Nucleus accumbens (tissue), 56 donors: Measurements from ENCODE around the gene CHTF8.

Experiments
- DNase-seq, 56 donors: peaks; one replicate each; lab custom pipeline; 2025; lab: John Stamatoyannopoulos, UW

Gene CHTF8

DNA sequence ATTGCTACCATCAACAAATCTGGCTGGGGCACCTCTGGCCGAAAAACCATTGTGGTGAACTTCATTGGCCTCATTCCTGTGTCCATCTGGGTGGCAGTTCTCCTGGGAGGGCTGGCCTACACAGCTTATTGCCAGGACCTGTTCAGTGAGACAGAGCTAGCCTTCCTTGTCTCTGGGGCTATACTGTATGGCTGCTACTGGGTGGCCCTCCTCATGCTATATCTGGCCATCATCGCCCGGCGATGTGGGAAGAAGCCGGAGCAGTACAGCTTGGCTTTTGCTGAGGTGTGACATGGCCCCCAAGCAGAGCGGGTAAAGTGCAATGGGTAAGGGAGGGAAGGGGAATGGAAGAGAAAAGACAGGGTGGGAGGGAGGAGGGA is 17.4 kb downstream of the CHTF8 start:
- no peak for DNase-seq

DNA sequence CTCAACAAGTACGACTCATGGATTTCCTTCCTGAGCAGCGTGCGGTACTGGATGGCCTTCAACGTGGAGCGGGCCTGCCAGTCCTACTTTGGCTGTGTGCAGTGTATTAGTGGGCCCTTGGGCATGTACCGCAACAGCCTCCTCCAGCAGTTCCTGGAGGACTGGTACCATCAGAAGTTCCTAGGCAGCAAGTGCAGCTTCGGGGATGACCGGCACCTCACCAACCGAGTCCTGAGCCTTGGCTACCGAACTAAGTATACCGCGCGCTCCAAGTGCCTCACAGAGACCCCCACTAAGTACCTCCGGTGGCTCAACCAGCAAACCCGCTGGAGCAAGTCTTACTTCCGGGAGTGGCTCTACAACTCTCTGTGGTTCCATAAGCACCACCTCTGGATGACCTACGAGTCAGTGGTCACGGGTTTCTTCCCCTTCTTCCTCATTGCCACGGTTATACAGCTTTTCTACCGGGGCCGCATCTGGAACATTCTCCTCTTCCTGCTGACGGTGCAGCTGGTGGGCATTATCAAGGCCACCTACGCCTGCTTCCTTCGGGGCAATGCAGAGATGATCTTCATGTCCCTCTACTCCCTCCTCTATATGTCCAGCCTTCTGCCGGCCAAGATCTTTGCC is 17.9 kb downstream of the CHTF8 start:
- DNase-seq: no peak

DNA sequence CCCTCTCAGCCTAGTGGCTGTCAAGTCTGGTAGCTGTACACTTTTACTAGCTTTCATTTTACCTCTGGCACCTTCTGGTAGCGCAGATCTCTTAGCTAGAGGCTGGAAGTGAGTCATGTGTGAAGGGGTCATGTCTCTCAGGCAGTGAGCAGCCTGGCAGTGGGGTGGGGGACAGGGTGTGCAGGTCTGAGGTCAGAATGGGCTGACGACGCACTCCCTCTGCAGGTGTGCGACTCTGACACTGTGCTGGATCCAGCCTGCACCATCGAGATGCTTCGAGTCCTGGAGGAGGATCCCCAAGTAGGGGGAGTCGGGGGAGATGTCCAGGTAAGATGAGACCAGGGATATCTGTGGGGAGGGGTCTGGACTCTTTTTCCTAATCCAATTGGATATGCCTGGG is 19.2 kb downstream of the CHTF8 start:
- DNase-seq: no peak

DNA sequence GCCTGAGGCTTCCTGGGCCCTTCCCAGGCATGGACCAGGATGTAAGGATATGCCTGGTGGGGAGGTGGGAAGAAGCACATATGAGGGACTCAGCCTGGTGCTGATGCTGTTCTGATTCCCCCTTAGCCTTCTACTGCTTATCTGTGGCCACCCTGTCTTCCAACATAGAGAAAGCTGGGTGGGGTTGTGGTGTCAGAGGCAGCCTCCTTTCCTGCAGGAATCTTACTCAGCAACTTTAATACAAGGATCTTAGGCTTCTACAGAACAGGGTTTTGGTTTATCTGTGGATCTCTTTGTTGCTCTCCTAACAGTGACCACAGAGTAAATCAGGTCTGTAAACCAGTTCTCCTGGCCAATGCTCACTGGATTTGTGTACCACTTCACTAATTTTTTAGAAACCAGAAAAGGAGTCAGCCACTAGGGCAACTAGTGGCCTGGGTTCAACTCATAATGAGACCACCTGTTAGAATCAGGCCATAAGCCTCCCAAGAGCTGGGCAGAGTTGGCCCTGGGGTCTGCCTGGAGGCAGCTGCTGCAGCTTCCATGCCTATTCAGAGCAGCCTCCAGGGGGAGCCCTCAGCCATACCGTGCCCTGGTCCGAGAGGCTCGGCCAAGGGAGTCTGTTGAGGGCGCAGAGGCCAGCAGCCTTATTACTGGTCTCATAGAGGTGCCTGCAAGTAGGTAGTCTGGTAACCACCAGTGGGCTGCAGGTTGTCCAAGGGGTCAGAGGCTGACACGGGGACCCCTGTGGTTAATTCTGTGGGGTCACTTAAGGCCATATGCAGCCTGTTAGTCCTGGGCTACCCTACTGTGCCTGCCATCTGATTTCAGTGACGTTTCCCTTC is 19.9 kb downstream of the CHTF8 start:
- DNase-seq: peak in 4 of 56 donors; percentile 6 to 37 (median 24)

- DNase-seq: no peak
Measured at GRCh38 chr16:69111876-69112230, 20.5 kb downstream of the CHTF8 start.

DNA sequence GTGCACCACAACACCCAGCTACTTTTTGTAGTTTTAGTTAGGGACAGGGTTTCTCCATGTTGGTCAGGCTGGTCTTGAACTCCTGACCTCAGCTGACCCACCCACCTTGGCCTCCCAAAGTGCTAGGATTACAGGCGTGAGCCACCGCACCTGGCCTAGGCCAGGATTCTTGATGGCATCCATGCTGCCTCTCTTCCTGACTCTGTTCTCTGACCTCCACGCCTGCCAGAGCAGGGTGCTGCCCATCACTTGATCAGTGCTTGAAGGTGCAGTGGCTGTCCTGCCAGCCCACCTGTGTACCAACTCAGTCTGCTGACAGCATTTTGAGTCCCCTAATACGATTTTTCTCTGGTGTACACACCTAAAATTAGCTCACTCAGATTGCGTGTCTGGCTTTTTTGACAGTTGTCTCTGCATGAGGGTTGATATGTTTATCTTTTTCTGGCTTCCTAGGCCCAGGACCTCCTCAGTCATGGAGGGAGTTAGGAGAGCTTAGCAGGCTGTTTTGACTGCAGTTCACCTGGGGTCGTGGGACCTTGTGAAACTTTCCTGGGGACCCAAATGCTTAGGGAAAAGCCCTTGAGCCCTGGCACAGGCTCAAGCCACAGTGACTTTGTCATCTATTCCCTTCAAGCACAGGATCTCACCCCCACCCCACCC is 21.0 kb downstream of the CHTF8 start:
- no peak for DNase-seq

- DNase-seq: no peak
Measured at GRCh38 chr16:69110406-69110805, 22.0 kb downstream of the CHTF8 start.

- DNase-seq: no peak
Measured at GRCh38 chr16:69109486-69110270, 22.7 kb downstream of the CHTF8 start.

DNA sequence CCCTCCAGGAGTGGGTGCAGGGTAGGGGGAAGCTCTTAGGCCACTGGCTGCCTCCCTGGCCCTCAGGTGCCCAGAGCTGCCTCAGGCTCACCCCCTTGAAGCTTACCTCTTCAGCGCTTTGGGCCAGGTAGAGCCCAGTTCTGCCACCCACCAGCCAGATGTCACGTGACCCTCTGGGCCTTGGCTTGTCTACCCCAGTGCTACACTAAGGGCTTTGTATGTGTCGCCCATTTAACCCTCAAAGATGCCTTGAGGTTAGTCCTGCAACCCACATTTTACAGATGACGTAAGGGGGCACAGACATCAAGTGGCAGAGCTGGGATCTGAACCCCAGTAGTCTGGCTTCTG is 23.5 kb downstream of the CHTF8 start:
- DNase-seq: no peak

DNA sequence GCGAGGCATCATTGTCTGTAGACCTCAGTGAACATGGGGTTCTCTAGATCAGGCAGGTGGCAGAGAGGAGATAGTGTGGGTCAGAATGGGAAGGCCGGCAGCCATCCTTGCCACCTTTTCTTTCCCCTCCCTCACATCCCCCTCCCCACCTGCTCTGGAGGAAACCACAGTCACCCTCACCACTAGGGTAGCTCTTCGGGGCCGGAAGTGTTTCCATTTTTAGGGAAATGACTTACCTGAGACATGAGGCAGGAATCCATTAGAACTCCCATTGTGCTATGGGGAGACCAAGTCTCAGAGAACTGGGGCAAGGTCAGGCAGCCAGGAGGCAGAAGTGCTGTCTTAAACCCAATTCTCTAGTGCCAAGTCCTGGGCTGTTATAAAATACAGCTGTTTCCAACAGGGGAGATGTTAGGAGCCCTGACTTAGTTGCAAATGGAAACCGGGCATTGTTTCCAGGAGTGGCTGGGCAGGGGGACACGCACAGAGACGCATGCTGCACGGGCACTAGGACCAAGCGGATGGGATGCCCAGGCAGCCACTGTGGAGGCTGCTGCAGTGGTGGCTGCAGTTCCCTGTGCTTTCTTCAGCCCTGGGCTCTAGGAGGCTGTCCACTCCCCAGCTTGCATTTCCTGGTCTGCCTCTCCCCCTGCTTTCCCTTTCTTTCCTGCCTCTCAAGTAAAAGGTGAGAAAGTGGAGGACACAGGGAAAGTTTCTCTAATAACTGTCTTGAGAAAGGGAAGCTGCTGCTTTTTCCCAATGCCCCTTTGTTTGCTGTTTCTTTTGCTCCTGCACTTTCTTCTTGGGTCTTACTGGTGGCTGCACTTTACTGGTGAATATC is 24.1 kb downstream of the CHTF8 start:
- DNase-seq: no peak

DNA sequence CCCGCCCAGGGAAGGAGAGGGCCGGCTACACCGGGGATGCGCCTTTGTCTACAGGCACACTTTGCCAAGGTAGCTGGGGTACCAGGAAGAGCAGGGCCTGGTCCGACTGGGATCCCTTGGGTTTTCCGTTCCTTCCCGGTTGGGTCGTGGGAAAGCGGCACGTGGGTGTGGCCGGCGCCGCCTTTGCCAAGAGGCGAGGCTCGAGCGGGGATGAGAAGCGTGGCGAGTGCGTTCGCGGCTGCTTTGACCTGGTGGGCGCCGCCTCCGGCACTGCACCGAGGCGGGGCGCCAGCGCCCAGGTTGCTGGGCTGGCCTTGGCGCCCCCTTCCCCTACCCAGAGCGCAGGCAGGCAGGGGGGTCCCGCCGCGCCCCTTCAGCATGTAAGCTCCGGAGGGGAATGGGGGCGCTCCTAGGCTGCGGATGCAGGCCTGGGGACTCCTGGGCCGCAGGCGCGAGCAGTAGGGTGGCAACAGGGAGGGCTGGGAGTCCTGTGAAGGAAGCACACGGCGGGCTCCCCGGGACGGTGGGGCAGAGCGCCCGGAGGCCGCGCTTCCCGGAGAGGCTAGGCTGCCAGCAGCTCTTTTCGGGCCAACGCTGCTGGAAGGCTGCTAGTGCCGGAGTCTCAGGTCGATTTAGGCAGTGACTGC is 24.9 kb downstream of the CHTF8 start:
- DNase-seq: peak in 3 of 56 donors; percentile 14 to 36 (median 26)

- DNase-seq: peak in 1 of 56 donors; percentile 15
Measured at GRCh38 chr16:69106491-69107315, 25.7 kb downstream of the CHTF8 start.

DNA sequence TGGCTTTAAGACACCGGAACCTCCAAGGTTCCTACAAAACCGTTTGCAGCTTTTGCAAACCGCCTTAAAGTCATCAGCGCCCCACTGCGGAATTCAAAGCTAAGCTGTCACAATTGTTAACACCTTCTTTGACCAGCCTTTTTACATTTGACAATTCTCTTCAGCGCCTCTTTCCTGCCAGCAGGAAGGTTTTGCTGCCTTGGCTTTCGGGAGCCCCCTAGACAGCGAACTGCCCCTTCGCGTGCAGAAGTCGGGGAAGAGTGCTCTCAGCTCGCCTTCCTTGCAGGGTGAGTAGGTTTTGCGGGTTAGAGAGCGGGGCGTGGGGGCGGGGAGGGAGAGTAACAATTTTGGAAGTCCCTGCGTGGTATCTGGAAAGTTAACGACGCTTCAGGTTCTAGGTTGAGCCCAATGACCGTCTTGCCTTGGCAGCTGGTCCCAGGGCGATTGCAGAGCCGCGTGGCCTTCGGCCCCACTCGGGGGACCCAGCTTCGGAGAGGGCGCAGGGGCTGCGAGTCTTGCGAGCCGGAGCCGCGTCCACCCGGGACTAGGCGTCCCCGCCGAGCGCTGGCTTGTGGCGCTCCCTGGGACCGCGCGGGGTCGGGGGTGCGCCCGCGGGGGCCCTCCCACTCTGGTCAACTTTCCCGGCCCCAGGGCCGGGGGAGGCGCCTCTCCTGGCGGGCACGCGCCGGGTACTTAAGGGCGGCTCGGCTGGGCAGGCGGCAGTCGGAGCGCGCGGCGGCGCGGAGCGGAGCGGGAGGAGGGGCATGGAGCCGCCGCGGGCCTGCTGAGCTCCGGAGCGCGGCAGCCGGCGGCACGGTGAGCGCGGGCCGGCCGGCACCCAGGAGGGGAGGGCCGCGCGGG is 26.7 kb downstream of the CHTF8 start, which contains the start of gene HAS3:
Gene HAS3 (plus strand): TSS at position 153 of the 861 bp plus-strand sequence. CDS start 3,743 bp downstream, outside the sequence.
- peak in 32 of 56 donors; percentile 3 to 68 (median 32) for DNase-seq

- DNase-seq: peak in 3 of 56 donors; percentile 8 to 24 (median 14)
Measured at GRCh38 chr16:69100071-69100691, 32.2 kb downstream of the CHTF8 start.

GRCh38 chr16:69095193-69095592 is 37.2 kb downstream of the CHTF8 start:
- no peak for DNase-seq

DNA sequence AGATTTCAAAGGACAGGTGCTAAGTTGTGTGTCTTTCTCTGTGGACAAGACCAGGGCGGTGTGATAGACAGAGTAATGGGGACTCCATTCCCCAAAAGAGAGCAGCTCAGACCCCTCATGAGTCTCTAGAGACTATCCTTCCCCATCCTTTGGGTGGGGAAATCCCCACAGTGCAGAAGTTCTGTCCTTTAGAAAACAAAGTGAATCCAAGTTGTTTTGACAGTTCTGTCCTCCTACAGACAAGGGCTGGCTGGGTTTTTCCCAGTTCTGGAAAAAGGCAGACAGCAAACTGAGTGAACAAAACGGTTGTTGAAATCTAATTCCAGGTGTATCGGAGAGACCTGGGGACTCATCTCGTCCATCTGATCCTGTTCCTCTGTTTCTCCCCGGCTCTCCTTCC is 37.9 kb downstream of the CHTF8 start:
- DNase-seq: no peak

DNA sequence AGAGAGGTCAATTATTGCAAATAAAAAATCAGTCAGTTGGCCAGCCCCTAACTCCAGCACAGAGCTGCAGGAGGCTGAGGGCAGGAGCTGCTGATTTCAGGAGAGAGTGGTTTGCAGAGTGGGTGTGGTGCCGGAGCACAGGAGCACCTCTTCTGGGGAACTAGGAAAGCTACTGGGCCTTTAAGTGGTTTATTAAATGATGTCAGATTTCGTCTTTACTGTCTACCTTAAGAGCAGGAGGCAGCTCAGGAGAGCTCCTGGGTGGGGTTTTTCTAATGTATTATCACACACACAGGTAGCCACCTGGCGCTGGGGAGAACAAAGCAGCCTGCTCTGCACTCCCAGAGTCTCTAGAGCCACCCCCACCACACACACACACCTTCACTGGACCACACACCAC is 38.4 kb downstream of the CHTF8 start:
- no peak for DNase-seq
